HG03378 (cell line): ENCODE data around the gene DMWD.

ENCODE experiments used
- ATAC-seq: cut with Tn5 transposase; IDR thresholded peaks from one replicate; pipeline ENCODE4 v1.9.1; 2021; ENCODE audit warnings: mild to moderate bottlenecking, moderate library complexity; ENCODE audit not compliant: unreplicated experiment

The DMWD gene

DNA sequence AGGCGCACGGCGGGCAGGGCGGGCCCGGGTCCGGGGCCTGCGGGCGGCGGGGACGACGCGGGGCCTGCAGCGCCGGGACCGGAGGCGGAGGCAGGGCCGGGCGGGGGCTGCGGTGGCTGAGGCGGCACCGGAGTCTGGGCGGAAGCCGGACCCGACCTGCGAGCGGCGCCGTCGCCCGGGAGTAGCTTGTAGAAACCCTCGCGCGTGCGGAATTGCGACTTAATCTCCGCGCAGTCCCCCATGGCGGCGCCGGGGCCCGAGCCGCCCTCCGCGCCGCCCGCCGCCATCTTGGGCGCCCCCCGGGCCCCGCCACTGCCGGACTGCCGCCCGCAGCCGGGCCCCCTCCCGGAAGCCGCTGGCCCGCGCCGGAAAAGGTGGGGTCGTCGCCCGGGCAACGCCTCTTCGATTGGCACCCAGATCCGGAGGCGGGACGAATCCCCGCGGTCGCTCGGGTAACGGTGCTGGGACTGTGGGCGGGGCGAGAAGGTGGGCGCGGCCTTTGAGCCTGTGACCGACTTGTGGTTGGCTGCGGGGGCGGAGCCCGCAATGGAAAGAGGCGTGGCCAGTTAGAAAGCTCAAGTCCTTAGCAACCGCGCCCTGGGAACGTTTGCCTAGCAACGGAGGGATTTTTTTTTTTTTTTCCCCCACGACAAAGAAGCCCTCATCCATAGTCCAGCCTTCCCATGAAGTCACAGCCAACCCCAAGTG lies at the start of gene DMWD:
Gene DMWD, minus strand, starts transcription at position 376 of the 708 bp plus-strand sequence. Its CDS starts 89 bp downstream, at position 287.
- peak; percentile 69 for ATAC-seq

DNA sequence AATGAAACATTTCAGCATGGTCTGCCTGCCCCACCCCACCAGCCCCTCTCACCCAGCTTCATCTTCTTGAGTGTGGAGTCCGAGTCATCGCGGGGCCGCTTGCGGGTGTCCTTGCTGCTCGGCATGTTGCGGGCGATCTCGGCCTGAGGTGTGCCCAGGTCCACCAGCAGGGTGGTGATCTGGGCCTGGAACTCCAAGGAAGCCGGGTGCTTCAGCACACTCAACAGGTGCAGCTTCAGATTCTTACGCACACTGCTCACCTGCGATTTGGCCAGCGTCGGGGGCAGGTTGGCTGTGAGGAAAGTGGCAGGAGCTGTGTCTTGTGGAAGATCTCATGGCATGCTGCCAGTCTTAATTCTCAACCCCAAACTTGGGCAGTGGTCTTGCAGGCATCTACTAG lies 49.6 kb upstream of the DMWD start:
- no peak for ATAC-seq

DNA sequence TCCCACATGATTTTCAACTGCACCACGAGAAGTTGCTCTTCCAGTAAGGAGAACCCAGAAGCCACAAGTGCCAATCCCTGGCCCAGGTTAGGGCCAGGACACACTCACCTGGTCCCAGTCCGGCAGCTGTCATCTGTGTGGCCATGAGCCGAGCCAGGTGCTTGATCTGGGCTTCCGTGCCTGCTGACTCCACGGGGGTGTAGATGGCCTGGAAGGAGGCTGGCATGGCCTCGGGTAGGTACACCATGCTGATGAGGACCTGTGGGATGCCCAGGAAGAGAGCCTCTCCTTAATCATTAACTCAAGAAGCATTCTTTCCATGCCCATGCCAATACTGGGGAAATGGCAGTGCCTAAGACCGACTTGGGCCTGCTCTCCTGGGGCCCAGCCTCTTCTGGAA lies 42.3 kb upstream of the DMWD start:
- no peak for ATAC-seq

- no peak for ATAC-seq
These were observed 36.3 kb upstream of the DMWD start for GRCh38 chr19:45828945-45829344.

DNA sequence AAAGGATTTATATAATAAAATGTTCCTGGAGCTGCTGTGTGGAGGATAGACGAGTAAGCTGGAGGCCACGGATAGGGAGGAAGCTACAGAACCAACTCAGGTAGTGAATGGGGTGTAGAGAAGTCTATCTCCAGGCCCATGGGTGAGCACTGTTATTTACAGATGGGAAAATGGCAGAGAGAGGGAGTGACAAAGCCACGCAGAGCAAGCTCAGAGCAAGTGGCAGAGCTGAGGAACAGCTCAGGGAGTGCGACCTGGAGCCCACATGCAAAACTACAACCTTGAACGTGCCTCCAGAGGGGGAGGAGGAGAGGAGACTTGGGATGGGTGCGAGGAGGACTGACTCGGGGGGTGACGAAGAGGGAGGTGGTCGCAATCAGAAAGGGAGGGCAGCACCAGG lies 35.9 kb upstream of the DMWD start:
- no peak for ATAC-seq

GRCh38 chr19:45827459-45828093 lies 34.9 kb upstream of the DMWD start:
- no peak for ATAC-seq

GRCh38 chr19:45826934-45827333 lies 34.3 kb upstream of the DMWD start:
- no peak for ATAC-seq

- ATAC-seq = no peak
These were observed 33.6 kb upstream of the DMWD start for GRCh38 chr19:45825917-45826893.

DNA sequence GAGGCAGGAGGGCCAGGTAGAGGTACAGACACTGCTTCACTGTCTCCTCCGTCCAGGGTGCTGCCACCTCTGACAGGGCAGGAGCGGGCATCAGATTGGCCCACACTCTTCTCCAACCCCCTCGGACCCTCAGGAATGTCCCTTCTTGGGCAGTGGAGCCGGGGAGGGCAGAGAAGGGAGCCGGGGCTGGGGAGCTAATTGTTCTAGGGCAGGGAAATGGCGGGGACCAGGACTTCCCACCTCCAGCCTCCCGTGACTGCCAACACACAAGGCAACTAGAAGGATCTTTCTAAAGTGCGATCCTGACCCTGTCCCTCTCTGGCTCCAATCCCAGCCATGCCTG lies 32.6 kb upstream of the DMWD start:
- no peak for ATAC-seq

DNA sequence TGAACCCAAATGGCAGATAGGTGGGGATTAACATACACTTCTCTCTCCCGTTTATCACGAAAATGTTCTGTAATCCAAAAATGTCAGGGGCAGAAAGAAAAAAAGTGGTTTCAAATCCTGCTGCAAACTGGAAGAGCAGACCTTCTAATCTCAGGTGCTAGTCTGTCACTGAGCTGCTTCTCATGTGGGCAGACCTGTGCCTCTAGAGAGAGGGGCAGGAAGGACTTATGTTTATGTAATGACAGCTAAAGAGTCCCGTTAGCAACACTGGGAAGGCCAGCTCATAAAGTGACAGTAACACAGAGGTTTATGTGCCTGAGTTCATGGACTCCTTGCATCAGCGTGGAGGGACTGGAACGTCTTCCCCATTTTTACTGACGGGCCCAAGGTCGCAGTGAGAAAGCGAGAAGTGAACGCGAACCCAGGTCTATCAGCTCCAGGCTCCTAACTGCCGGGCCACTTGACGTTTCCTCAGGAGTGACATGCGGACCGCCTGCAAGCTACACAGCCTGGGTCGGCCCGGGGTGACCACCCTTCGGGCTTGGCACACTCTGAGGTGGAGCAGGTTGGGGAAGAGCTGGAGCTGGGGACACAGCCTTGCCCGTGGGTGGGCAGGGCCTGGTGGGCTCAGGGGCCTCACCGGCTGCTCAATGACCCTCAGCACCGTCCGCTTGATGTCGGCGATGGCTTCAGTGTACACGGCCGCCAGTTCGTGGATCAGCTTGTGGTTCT lies 32.1 kb upstream of the DMWD start:
- no peak for ATAC-seq

GRCh38 chr19:45824041-45824471 lies 31.4 kb upstream of the DMWD start:
- no peak for ATAC-seq

GRCh38 chr19:45823182-45823581 lies 30.5 kb upstream of the DMWD start:
- ATAC-seq = no peak

GRCh38 chr19:45822716-45823115 lies 30.1 kb upstream of the DMWD start:
- no peak for ATAC-seq

- ATAC-seq = no peak
These were observed 28.9 kb upstream of the DMWD start for GRCh38 chr19:45821570-45821969.

- no peak for ATAC-seq
These were observed 28.5 kb upstream of the DMWD start for GRCh38 chr19:45821103-45821521.

GRCh38 chr19:45820413-45821102 lies 27.9 kb upstream of the DMWD start:
- ATAC-seq = no peak

- ATAC-seq = no peak
These were observed 27.1 kb upstream of the DMWD start for GRCh38 chr19:45819769-45820168.

DNA sequence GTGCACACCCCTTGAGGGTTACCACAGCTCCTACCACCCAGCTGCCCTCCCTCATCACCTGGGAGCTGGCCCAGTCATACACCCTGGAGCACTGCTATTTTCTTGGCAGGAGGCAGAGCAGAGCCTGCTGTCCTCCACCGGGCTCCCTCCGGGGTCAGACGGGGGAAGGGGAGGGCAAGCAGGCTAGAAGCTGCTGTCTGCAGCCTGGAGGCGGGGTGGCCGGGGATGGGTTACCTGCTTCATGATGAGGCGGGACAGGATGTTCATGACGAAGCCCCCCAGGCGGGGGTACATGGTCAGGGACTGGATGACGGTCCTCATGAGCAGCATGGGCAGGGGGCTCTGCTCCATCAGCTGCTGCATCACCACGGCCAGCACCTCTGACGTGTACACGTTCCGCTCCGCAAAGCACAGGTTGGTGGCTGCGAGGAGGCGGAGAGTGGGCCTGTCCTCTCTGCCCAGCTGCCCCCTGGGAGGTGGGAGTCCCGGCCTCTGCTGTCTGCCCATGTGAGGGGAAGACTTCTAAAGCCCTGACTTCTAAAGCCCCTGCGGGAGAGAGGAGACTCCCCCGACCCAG lies 25.2 kb upstream of the DMWD start:
- no peak for ATAC-seq

DNA sequence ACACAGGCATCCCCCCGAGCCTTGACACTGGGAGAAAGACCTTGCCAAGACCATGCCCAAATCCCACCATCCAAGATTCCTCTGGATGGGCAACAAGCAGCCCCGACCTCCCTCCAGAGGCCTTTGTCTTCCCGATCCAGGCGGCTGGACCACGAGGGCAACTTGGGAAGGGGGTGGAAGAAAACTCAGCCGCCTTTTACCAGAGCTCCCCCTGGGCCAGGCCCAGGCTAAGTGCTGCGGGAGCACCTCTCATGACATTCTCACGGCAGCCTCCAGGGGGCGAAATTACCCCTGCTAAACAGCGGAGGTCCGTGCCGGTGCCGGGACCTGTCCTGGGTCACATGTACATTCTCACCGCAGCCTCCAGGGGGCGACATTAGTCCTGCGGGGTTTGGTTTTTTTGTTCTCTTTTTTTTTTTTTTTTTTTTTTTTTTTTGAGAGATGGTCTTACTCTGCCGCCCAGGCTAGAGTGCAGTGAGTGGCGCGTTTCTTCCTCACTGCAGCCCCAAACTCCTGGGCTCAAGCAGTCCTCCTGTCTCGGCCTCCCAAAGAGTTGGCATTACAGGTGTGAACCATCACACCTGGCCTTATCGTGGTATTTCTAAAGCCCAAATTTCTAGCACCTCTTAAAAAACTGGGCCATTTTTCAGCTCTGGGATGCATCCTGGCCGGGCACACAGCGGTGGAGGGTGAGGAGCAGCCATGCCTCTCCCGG lies 24.5 kb upstream of the DMWD start:
- peak; percentile 72 for ATAC-seq
